WTC11 (cell line): Measurements from ENCODE around the gene ST6GALNAC3. TPM values are rescaled to one million over a fixed set of nuclear protein-coding genes. Genes with fewer than 3 reads are reported as not detected.

ENCODE experiments used
- ATAC-seq: fragments of 200-7000 bp; cut with Tn5 transposase; 2 replicates; pipeline ENCODE4 v1.10.0; 2021; ENCODE audit warnings: mild to moderate bottlenecking, moderate library complexity
- CTCF ChIA-PET: fragments of 300-600 bp; sonication (Branson Sonifier 250); formaldehyde crosslinking; loops from one replicate; lab custom pipeline; 2021; ENCODE audit warnings: antibody characterized with exemption; lab: Charles Lee
- POLR2A ChIA-PET: fragments of 350-600 bp; sonication (Branson Sonifier 250); formaldehyde crosslinking; loops from one replicate; lab custom pipeline; 2021; ENCODE audit warnings: antibody characterized with exemption; lab: Charles Lee
- DNase-seq: peaks from one replicate; pipeline ENCODE4 v3.0.0; 2021; ENCODE audit warnings: low spot score
- H3K27ac Mint-ChIP-seq: 2 replicates; pipeline ENCODE4 v1.8.0; 2021; ENCODE audit warnings: mixed read lengths
- H3K27me3 Mint-ChIP-seq: 2 replicates; pipeline ENCODE4 v1.8.0; 2021; ENCODE audit warnings: low read depth, mild to moderate bottlenecking, moderate library complexity, mixed read lengths
- H3K36me3 Mint-ChIP-seq: 2 replicates; pipeline ENCODE4 v1.8.0; 2021; ENCODE audit warnings: mixed read lengths
- H3K4me1 Mint-ChIP-seq: 2 replicates; pipeline ENCODE4 v1.8.0; 2022; ENCODE audit warnings: mixed read lengths
- H3K4me3 Mint-ChIP-seq: 2 replicates; pipeline ENCODE4 v1.8.0; 2021; ENCODE audit warnings: mild to moderate bottlenecking, moderate library complexity, mixed read lengths
- H3K9me3 Mint-ChIP-seq: 2 replicates; pipeline ENCODE4 v1.8.0; 2021; ENCODE audit warnings: mixed read lengths
- CREM ChIP-seq: sonication (generic); formaldehyde crosslinking; IDR thresholded peaks from 2 replicates; pipeline ENCODE4 v1.8.1; 2022; ENCODE audit warnings: mild to moderate bottlenecking, missing genetic modification reagents, moderate library complexity
- ELF4 ChIP-seq: sonication (generic); formaldehyde crosslinking; IDR thresholded peaks from 2 replicates; pipeline ENCODE4 v1.8.1; 2022; ENCODE audit warnings: low read depth, mild to moderate bottlenecking, moderate library complexity, missing genetic modification reagents
- ESRRA ChIP-seq: sonication (generic); formaldehyde crosslinking; IDR thresholded peaks from 2 replicates; pipeline ENCODE4 v1.8.1; 2022; ENCODE audit warnings: mild to moderate bottlenecking, missing genetic modification reagents, borderline replicate concordance
- FOXK1 ChIP-seq: sonication (generic); formaldehyde crosslinking; IDR thresholded peaks from 2 replicates; pipeline ENCODE4 v1.8.0; 2022; ENCODE audit warnings: mild to moderate bottlenecking, moderate library complexity, missing genetic modification reagents
- JUN ChIP-seq: sonication (generic); formaldehyde crosslinking; IDR thresholded peaks from 2 replicates; pipeline ENCODE4 v1.8.0; 2023; ENCODE audit warnings: mild to moderate bottlenecking, missing genetic modification reagents
- MXD4 ChIP-seq: fragments of 250-450 bp; sonication (Bioruptor Pico); IDR thresholded peaks from 2 replicates; pipeline ENCODE4 v1.8.0; 2021; ENCODE audit warnings: mild to moderate bottlenecking, moderate library complexity, borderline replicate concordance
- MYBL2 ChIP-seq: sonication (generic); formaldehyde crosslinking; IDR thresholded peaks from 2 replicates; pipeline ENCODE4 v1.8.1; 2023; ENCODE audit warnings: mild to moderate bottlenecking, moderate library complexity, missing genetic modification reagents
- NFYB ChIP-seq: sonication (generic); formaldehyde crosslinking; conservative IDR thresholded peaks from 2 replicates; pipeline ENCODE4 v1.8.0; 2022; ENCODE audit warnings: low read depth, missing genetic modification reagents
- SP1 ChIP-seq: sonication (generic); formaldehyde crosslinking; conservative IDR thresholded peaks from 2 replicates; pipeline ENCODE4 v1.8.1; 2022; ENCODE audit warnings: missing genetic modification reagents
- TP53 ChIP-seq: sonication (generic); formaldehyde crosslinking; IDR thresholded peaks from 2 replicates; pipeline ENCODE4 v1.8.1; 2023; ENCODE audit warnings: mild to moderate bottlenecking, missing genetic modification reagents
- ZBTB21 ChIP-seq: sonication (generic); formaldehyde crosslinking; IDR thresholded peaks from 2 replicates; pipeline ENCODE4 v1.8.1; 2023; ENCODE audit warnings: mild to moderate bottlenecking, missing genetic modification reagents, borderline replicate concordance
- ZNF121 ChIP-seq: sonication (generic); formaldehyde crosslinking; IDR thresholded peaks from 2 replicates; pipeline ENCODE4 v1.8.0; 2023; ENCODE audit warnings: missing genetic modification reagents
- ZNF263 ChIP-seq: sonication (generic); formaldehyde crosslinking; IDR thresholded peaks from 2 replicates; pipeline ENCODE4 v1.8.1; 2022; ENCODE audit warnings: low read depth, mild to moderate bottlenecking, moderate library complexity, missing genetic modification reagents
- ZNF396 ChIP-seq: fragments of 250-450 bp; sonication (Bioruptor Pico); IDR thresholded peaks from 2 replicates; pipeline ENCODE4 v1.8.0; 2021; ENCODE audit warnings: mild to moderate bottlenecking, moderate library complexity, borderline replicate concordance
- ZNF423 ChIP-seq: fragments of 250-450 bp; sonication (Bioruptor Pico); IDR thresholded peaks from 2 replicates; pipeline ENCODE4 v2.1.2; 2022; ENCODE audit warnings: mild to moderate bottlenecking, moderate library complexity
- total RNA-seq: library from RNA; stranded (reverse); gene quantifications from 3 replicates; pipeline ENCODE4 v1.2.3, GENCODE V29; 2021
- TF ChIP-seq, protein P1 (sequence below): sonication (generic); formaldehyde crosslinking; IDR thresholded peaks from 2 replicates; pipeline ENCODE4 v1.8.1; 2022; ENCODE audit warnings: mild to moderate bottlenecking, moderate library complexity, missing genetic modification reagents
- TF ChIP-seq, protein P2 (sequence below): sonication (generic); formaldehyde crosslinking; IDR thresholded peaks from 2 replicates; pipeline ENCODE4 v1.8.1; 2023; ENCODE audit warnings: mild to moderate bottlenecking, missing genetic modification reagents, moderate library complexity
- TF ChIP-seq, protein P3 (sequence below): sonication (generic); formaldehyde crosslinking; IDR thresholded peaks from 2 replicates; pipeline ENCODE4 v1.8.0; 2023; ENCODE audit warnings: mild to moderate bottlenecking, missing genetic modification reagents
- TF ChIP-seq, protein P4 (sequence below): sonication (generic); formaldehyde crosslinking; IDR thresholded peaks from 2 replicates; pipeline ENCODE4 v1.8.0; 2022; ENCODE audit warnings: mild to moderate bottlenecking, missing genetic modification reagents
- TF ChIP-seq, protein P5 (sequence below): sonication (generic); formaldehyde crosslinking; IDR thresholded peaks from 2 replicates; pipeline ENCODE4 v1.8.1; 2022; ENCODE audit warnings: missing genetic modification reagents, borderline replicate concordance
- TF ChIP-seq, protein P6 (sequence below): sonication (generic); formaldehyde crosslinking; conservative IDR thresholded peaks from 2 replicates; pipeline ENCODE4 v1.8.1; 2022; ENCODE audit warnings: mild to moderate bottlenecking, missing genetic modification reagents
- TF ChIP-seq, protein P7 (sequence below): sonication (generic); formaldehyde crosslinking; IDR thresholded peaks from 2 replicates; pipeline ENCODE4 v1.8.1; 2023; ENCODE audit warnings: mild to moderate bottlenecking, missing genetic modification reagents, moderate library complexity
- TF ChIP-seq, protein P8 (sequence below): fragments of 200-600 bp; IDR thresholded peaks from 2 replicates; pipeline ENCODE4 v1.8.0; 2022; ENCODE audit warnings: antibody characterized with exemption
- TF ChIP-seq, protein P9 (sequence below): sonication (generic); formaldehyde crosslinking; IDR thresholded peaks from 2 replicates; pipeline ENCODE4 v1.8.1; 2022; ENCODE audit warnings: low read depth, missing genetic modification reagents, borderline replicate concordance

ST6GALNAC3 gene
- total RNA-seq, 1 experiment from 2014 or later, result 11.9 TPM

DNA sequence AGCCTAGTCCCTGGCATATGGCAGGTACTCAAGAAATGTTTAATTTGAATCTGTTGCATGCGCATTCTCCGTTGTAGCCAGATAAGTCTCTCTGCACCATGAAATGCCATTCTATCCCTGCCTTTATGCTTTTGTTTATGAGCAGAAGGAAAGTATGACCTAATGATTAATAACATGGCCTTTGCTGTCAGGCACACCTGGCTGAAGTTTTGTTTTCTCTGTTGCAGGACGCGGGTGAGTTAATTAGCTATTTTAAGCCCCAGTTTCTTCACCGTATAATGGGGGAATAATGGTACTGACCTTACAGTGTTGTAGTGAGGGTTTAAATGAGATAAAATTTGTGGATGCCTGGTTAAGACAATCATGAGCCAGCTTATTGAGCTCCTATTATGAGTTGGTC lies 87.7 kb downstream of the ST6GALNAC3 start:
- H3K27me3 Mint-ChIP-seq, result no peaks in the 10 kb centered on the region
- ATAC-seq (no peak), DNase-seq (no peak)
- POLR2A ChIA-PET, result interaction anchor here (1.0 kb wide), 1 partner anchor 48 kb away, joined by 3 read pairs; no protein-coding TSS in a partner anchor
- no peak overlapping the region for H3K27ac Mint-ChIP-seq
- peaks cover 4% of the 10 kb centered on the region for H3K36me3 Mint-ChIP-seq
- H3K4me1 Mint-ChIP-seq, result peaks cover 7% of the 10 kb centered on the region
- H3K4me3 Mint-ChIP-seq, result no peak overlapping the region
- TF ChIP-seq ELF4 (CRISPR knock-in tag) (no peak), CREM (CRISPR knock-in tag) (no peak), ZNF396 (no peak), MYBL2 (no peak), ZNF263 (CRISPR knock-in tag) (no peak), FOXK1 (CRISPR knock-in tag) (no peak), NFYB (no peak), ZBTB21 (no peak)
- TF ChIP-seq, protein P1, sequence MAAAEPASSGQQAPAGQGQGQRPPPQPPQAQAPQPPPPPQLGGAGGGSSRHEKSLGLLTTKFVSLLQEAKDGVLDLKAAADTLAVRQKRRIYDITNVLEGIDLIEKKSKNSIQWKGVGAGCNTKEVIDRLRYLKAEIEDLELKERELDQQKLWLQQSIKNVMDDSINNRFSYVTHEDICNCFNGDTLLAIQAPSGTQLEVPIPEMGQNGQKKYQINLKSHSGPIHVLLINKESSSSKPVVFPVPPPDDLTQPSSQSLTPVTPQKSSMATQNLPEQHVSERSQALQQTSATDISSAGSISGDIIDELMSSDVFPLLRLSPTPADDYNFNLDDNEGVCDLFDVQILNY (CRISPR knock-in tag), result no peak
- TF ChIP-seq, protein P2, sequence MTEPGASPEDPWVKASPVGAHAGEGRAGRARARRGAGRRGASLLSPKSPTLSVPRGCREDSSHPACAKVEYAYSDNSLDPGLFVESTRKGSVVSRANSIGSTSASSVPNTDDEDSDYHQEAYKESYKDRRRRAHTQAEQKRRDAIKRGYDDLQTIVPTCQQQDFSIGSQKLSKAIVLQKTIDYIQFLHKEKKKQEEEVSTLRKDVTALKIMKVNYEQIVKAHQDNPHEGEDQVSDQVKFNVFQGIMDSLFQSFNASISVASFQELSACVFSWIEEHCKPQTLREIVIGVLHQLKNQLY (CRISPR knock-in tag), result no peak
- TF ChIP-seq, protein P3, sequence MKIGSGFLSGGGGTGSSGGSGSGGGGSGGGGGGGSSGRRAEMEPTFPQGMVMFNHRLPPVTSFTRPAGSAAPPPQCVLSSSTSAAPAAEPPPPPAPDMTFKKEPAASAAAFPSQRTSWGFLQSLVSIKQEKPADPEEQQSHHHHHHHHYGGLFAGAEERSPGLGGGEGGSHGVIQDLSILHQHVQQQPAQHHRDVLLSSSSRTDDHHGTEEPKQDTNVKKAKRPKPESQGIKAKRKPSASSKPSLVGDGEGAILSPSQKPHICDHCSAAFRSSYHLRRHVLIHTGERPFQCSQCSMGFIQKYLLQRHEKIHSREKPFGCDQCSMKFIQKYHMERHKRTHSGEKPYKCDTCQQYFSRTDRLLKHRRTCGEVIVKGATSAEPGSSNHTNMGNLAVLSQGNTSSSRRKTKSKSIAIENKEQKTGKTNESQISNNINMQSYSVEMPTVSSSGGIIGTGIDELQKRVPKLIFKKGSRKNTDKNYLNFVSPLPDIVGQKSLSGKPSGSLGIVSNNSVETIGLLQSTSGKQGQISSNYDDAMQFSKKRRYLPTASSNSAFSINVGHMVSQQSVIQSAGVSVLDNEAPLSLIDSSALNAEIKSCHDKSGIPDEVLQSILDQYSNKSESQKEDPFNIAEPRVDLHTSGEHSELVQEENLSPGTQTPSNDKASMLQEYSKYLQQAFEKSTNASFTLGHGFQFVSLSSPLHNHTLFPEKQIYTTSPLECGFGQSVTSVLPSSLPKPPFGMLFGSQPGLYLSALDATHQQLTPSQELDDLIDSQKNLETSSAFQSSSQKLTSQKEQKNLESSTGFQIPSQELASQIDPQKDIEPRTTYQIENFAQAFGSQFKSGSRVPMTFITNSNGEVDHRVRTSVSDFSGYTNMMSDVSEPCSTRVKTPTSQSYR (CRISPR knock-in tag), result no peak
- TF ChIP-seq, protein P4, sequence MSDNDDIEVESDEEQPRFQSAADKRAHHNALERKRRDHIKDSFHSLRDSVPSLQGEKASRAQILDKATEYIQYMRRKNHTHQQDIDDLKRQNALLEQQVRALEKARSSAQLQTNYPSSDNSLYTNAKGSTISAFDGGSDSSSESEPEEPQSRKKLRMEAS (CRISPR knock-in tag), result no peak
- TF ChIP-seq, protein P5, sequence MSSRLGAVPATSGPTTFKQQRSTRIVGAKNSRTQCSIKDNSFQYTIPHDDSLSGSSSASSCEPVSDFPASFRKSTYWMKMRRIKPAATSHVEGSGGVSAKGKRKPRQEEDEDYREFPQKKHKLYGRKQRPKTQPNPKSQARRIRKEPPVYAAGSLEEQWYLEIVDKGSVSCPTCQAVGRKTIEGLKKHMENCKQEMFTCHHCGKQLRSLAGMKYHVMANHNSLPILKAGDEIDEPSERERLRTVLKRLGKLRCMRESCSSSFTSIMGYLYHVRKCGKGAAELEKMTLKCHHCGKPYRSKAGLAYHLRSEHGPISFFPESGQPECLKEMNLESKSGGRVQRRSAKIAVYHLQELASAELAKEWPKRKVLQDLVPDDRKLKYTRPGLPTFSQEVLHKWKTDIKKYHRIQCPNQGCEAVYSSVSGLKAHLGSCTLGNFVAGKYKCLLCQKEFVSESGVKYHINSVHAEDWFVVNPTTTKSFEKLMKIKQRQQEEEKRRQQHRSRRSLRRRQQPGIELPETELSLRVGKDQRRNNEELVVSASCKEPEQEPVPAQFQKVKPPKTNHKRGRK, result no peak
- TF ChIP-seq, protein P6, sequence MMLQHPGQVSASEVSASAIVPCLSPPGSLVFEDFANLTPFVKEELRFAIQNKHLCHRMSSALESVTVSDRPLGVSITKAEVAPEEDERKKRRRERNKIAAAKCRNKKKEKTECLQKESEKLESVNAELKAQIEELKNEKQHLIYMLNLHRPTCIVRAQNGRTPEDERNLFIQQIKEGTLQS (CRISPR knock-in tag), result no peak
- TF ChIP-seq, protein P7, sequence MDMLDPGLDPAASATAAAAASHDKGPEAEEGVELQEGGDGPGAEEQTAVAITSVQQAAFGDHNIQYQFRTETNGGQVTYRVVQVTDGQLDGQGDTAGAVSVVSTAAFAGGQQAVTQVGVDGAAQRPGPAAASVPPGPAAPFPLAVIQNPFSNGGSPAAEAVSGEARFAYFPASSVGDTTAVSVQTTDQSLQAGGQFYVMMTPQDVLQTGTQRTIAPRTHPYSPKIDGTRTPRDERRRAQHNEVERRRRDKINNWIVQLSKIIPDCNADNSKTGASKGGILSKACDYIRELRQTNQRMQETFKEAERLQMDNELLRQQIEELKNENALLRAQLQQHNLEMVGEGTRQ (CRISPR knock-in tag), result no peak
- TF ChIP-seq, protein P8, sequence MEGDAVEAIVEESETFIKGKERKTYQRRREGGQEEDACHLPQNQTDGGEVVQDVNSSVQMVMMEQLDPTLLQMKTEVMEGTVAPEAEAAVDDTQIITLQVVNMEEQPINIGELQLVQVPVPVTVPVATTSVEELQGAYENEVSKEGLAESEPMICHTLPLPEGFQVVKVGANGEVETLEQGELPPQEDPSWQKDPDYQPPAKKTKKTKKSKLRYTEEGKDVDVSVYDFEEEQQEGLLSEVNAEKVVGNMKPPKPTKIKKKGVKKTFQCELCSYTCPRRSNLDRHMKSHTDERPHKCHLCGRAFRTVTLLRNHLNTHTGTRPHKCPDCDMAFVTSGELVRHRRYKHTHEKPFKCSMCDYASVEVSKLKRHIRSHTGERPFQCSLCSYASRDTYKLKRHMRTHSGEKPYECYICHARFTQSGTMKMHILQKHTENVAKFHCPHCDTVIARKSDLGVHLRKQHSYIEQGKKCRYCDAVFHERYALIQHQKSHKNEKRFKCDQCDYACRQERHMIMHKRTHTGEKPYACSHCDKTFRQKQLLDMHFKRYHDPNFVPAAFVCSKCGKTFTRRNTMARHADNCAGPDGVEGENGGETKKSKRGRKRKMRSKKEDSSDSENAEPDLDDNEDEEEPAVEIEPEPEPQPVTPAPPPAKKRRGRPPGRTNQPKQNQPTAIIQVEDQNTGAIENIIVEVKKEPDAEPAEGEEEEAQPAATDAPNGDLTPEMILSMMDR, result no peak
- peaks cover 15% of the 10 kb centered on the region for H3K9me3 Mint-ChIP-seq
- CTCF ChIA-PET, result interaction anchor here (0.7 kb wide), 1 partner anchor 8 kb away, joined by 3 read pairs; no protein-coding TSS in a partner anchor

DNA sequence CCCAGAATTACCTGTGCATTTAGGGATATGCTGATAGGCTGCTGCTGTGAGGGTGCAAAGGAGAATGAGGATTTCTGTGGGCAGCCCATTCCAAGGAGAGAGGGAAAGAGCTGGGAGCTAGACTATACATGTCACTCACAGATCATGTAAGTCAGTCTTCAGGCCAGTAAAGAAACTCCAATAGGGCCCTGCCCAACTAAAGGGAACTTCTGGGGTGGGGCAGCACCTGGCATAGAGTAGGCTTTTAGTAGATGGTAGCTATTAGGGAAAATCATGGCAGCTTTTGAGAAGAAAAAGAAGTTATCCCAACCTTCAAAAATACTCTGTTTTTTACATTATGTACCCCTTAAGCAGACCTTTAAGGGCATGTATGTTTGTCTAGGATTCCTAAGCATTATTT lies 89.6 kb downstream of the ST6GALNAC3 start:
- DNase-seq (no peak), ATAC-seq (no peak)
- POLR2A ChIA-PET, result no interaction called here
- no peak overlapping the region for H3K4me3 Mint-ChIP-seq
- no peaks in the 10 kb centered on the region for H3K27me3 Mint-ChIP-seq
- H3K4me1 Mint-ChIP-seq, result peaks cover 7% of the 10 kb centered on the region
- CTCF ChIA-PET, result interaction anchor here (0.9 kb wide), 1 partner anchor 10 kb away, joined by 4 read pairs; no protein-coding TSS in a partner anchor
- H3K27ac Mint-ChIP-seq, result no peak overlapping the region
- peaks cover 35% of the 10 kb centered on the region for H3K9me3 Mint-ChIP-seq
- peaks cover 22% of the 10 kb centered on the region for H3K36me3 Mint-ChIP-seq
- TF ChIP-seq SP1 (CRISPR knock-in tag) (no peak), JUN (CRISPR knock-in tag) (no peak), ESRRA (no peak), TP53 (CRISPR knock-in tag) (no peak), ZNF121 (CRISPR knock-in tag) (no peak), ZNF423 (CRISPR knock-in tag) (no peak), MXD4 (CRISPR knock-in tag) (no peak), ZBTB21 (no peak)
- TF ChIP-seq, protein P4 (CRISPR knock-in tag), result no peak
- TF ChIP-seq, protein P2 (CRISPR knock-in tag), result no peak
- TF ChIP-seq, protein P9, sequence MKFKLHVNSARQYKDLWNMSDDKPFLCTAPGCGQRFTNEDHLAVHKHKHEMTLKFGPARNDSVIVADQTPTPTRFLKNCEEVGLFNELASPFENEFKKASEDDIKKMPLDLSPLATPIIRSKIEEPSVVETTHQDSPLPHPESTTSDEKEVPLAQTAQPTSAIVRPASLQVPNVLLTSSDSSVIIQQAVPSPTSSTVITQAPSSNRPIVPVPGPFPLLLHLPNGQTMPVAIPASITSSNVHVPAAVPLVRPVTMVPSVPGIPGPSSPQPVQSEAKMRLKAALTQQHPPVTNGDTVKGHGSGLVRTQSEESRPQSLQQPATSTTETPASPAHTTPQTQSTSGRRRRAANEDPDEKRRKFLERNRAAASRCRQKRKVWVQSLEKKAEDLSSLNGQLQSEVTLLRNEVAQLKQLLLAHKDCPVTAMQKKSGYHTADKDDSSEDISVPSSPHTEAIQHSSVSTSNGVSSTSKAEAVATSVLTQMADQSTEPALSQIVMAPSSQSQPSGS (CRISPR knock-in tag), result no peak
